ENCODE measurements around the gene TREM1.

Gene TREM1

GRCh38 chr6:41277605-41278004, 8.9 kb downstream of the TREM1 start:
- no peak overlapping the region for H2AFZ ChIP-seq (ENCODE audit: low read length)
- H3K27ac ChIP-seq (ENCODE audit: low read depth, low read length, poor library complexity, severe bottlenecking), result no peak overlapping the region
- no peaks in the 10 kb centered on the region for H3K36me3 ChIP-seq (ENCODE audit: insufficient read depth, low read length)
- no peaks in the 10 kb centered on the region for H3F3A ChIP-seq (ENCODE audit: insufficient read depth, low read length)
- no peaks in the 10 kb centered on the region for H3K4me1 ChIP-seq (ENCODE audit: insufficient read depth, low read length, severe bottlenecking)
- no peaks in the 10 kb centered on the region for H3K9me2 ChIP-seq (ENCODE audit: low read depth, low read length)
- H3K4me3 ChIP-seq (ENCODE audit: low read depth, low read length, poor library complexity, severe bottlenecking), result no peak overlapping the region
- no peaks in the 10 kb centered on the region for H4K20me1 ChIP-seq (ENCODE audit: insufficient read depth, low read length)
- no peaks in the 10 kb centered on the region for H3K9me3 ChIP-seq (ENCODE audit: low read length)
- TF ChIP-seq EZH2 (IDR thresholded peaks at IDR 0.05; ENCODE audit: borderline replicate concordance, low read length) (no peak), CTCF (IDR thresholded peaks at IDR 0.05; ENCODE audit: low read length) (no peak)
- no peaks in the 10 kb centered on the region; the same call in 1 of the 2 replicates for H3K27me3 ChIP-seq (ENCODE audit: insufficient read depth, low read length)
- H3K4me2 ChIP-seq (ENCODE audit: low read length), result no peak overlapping the region
- no peaks in the 10 kb centered on the region for H3K79me2 ChIP-seq (ENCODE audit: insufficient read depth, low read length)
- H3K9ac ChIP-seq (ENCODE audit: low read length), result no peak overlapping the region

- Histone ChIP-seq H3F3A (ENCODE audit: insufficient read depth, low read length) (no peaks in the 10 kb centered on the region), H3K27me3 (ENCODE audit: insufficient read depth, low read length) (no peaks in the 10 kb centered on the region; the same call in 1 of the 2 replicates), H3K4me2 (ENCODE audit: low read length) (no peak overlapping the region), H3K27ac (ENCODE audit: low read depth, low read length, poor library complexity, severe bottlenecking) (no peak overlapping the region), H3K9me3 (ENCODE audit: low read length) (no peaks in the 10 kb centered on the region), H3K4me3 (ENCODE audit: low read depth, low read length, poor library complexity, severe bottlenecking) (no peak overlapping the region), H3K9ac (ENCODE audit: low read length) (no peak overlapping the region), H3K36me3 (ENCODE audit: insufficient read depth, low read length) (no peaks in the 10 kb centered on the region), H2AFZ (ENCODE audit: low read length) (no peak overlapping the region), H3K4me1 (ENCODE audit: insufficient read depth, low read length, severe bottlenecking) (no peaks in the 10 kb centered on the region), H3K79me2 (ENCODE audit: insufficient read depth, low read length) (no peaks in the 10 kb centered on the region), H4K20me1 (ENCODE audit: insufficient read depth, low read length) (no peaks in the 10 kb centered on the region), H3K9me2 (ENCODE audit: low read depth, low read length) (no peaks in the 10 kb centered on the region)
- TF ChIP-seq CTCF (IDR thresholded peaks at IDR 0.05; ENCODE audit: low read length), result no peak
Measured at GRCh38 chr6:41275489-41275888, 11.0 kb downstream of the TREM1 start.

- no peaks in the 10 kb centered on the region for H3K9me3 ChIP-seq (ENCODE audit: low read length)
- H2AFZ ChIP-seq (ENCODE audit: low read length), result no peak overlapping the region
- H3K4me1 ChIP-seq (ENCODE audit: insufficient read depth, low read length, severe bottlenecking), result no peaks in the 10 kb centered on the region
- TF ChIP-seq CTCF (IDR thresholded peaks at IDR 0.05; ENCODE audit: low read length) (no peak), EZH2 (IDR thresholded peaks at IDR 0.05; ENCODE audit: borderline replicate concordance, low read length) (no peak)
- H3K4me3 ChIP-seq (ENCODE audit: low read depth, low read length, poor library complexity, severe bottlenecking), result no peak overlapping the region
- no peaks in the 10 kb centered on the region for H3K79me2 ChIP-seq (ENCODE audit: insufficient read depth, low read length)
- H3K4me2 ChIP-seq (ENCODE audit: low read length), result no peak overlapping the region
- H3K36me3 ChIP-seq (ENCODE audit: insufficient read depth, low read length), result no peaks in the 10 kb centered on the region
- no peaks in the 10 kb centered on the region for H3F3A ChIP-seq (ENCODE audit: insufficient read depth, low read length)
- H4K20me1 ChIP-seq (ENCODE audit: insufficient read depth, low read length), result no peaks in the 10 kb centered on the region
- no peak overlapping the region for H3K27ac ChIP-seq (ENCODE audit: low read depth, low read length, poor library complexity, severe bottlenecking)
- no peaks in the 10 kb centered on the region for H3K9me2 ChIP-seq (ENCODE audit: low read depth, low read length)
- no peak overlapping the region for H3K9ac ChIP-seq (ENCODE audit: low read length)
- no peaks in the 10 kb centered on the region; the same call in 1 of the 2 replicates for H3K27me3 ChIP-seq (ENCODE audit: insufficient read depth, low read length)
Measured at GRCh38 chr6:41274256-41274655, 12.2 kb downstream of the TREM1 start.

Data from OCI-LY1 (cell line).